Measurements from ENCODE around the gene AFAP1.
A peak's percentile ranks its signal among the peaks of the same experiment; 100 is the strongest.

AFAP1 gene

DNA sequence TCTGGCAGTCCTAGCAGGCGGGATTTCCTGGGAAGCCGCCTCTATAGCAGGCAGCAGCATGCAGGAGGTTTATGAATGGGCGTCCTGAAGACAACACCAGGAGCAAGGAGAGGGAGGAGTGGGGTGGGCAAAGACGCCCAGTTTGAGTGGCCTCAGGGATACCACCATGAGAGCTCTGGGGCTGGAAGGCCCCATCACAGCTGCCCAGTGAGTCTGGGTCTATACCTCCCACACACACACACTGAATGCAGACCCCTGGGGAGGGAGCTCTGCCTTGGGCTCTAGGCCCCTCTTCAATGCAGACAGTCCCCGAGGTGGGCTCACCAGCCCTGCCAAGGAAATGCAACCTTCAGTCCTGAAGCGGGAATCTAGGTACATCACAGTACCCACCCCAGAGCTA is 98.6 kb downstream of the AFAP1 start:
- DNase-seq (ENCODE audit: low read depth in 2 of 2): no peak

- no peak for DNase-seq (ENCODE audit: low read depth in 2 of 2)
These were observed 99.8 kb downstream of the AFAP1 start for GRCh38 chr4:7839856-7840255.

DNA sequence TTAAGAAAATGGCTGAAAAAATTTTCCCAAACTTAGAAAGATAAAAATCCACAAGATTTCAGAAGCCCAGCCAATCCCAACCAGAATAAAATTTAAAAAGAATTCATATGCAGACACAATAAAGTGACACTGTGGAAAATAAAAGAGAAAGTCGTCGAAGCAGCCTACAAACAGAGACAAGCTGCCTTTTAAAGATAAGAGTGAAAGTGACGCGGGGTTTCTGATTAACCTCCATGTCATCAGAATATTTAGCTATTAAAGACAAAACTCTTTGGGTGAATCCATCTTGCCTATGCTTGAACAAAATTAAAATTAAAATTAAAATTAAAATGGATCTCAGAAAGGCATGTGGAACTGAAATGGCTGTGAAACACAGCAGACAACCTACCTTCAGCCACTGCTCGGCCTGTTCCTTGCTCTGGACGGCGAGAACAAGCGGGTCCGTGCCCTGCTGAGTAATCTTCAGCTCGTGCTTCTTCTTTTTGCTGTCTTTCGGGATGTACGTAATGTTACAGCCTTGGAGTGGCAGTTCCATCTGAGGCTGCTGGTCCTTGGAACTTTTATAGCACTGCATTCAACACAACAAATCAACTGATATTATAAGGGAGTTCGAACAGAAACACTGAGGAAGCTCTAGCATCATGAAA is 101.4 kb downstream of the AFAP1 start:
- no peak for DNase-seq (ENCODE audit: low read depth in 2 of 2)

GRCh38 chr4:7837597-7838135 is 102.0 kb downstream of the AFAP1 start:
- DNase-seq (ENCODE audit: low read depth in 2 of 2): no peak

DNA sequence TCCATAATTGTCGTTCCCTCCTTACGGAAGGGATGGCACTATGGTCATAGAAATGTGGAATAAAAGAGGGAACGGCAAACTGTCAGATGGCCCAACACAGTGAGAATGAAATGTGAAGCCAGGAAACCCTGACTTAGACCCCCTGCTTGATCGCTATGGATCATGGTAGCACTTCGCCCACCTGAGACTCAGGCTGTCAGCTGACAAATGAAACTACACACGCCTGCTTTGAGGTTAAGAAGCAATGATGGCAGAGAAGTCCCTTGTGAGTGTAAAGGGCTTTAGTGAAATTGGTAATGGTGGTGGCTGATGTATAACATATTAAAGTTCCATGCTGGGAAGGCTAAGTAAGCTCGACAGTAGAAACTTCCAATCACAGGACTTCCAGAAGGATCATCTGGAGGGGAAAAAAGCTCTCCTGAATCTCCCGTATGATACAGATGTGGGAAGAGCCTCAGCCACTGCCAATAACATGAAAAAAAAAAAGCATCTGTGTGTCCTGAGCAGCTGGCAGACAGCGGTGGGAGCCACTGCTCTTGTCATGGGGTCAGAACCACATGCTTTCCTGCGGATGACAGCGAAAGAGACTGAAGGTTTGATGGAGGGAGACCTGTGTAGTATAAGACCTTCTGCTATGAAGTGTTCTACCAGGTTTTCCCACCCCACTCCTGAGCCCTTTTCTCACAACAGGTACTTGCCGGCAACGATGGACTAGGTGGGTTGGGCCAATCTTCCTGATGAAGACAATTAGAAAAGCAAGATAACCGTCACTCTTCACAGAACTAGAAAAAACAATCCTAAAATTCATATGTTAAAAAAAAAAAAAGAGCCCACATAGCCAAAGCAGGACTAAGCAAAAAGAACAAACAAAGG is 107.6 kb downstream of the AFAP1 start:
- no peak for DNase-seq (ENCODE audit: low read depth in 2 of 2)

DNA sequence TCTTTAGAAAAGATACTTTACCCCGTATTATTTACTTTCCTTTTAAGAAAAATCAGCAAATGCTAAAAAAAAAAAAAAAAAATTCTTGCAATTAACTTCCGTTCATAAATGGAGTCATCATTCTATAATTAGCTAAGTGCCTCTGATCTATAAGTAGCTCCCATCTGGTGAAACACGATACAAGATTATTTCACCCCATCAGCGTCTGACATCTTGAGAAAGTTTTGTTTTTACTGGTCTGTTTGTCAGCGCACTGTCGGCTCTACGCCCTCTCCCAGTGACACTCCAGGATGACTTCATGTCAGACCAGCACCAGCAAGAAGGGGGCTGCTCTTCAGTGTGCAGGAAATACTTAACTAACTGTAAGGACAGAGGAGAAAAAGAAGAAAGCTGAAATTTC is 108.3 kb downstream of the AFAP1 start:
- peak; percentile 60 to 61 for DNase-seq (ENCODE audit: low read depth in 2 of 2)

GRCh38 chr4:7830747-7831146 is 108.9 kb downstream of the AFAP1 start:
- no peak for DNase-seq (ENCODE audit: low read depth in 2 of 2)

GRCh38 chr4:7829652-7830580 is 109.7 kb downstream of the AFAP1 start:
- no peak for DNase-seq (ENCODE audit: low read depth in 2 of 2)

GRCh38 chr4:7828793-7829301 is 110.8 kb downstream of the AFAP1 start:
- no peak for DNase-seq (ENCODE audit: low read depth in 2 of 2)

- DNase-seq (ENCODE audit: low read depth in 2 of 2): peak; percentile 97 to 98
These were observed 111.5 kb downstream of the AFAP1 start for GRCh38 chr4:7828011-7828720.

- no peak for DNase-seq (ENCODE audit: low read depth in 2 of 2)
These were observed 112.1 kb downstream of the AFAP1 start for GRCh38 chr4:7827566-7827965.

GRCh38 chr4:7826909-7827306 is 112.8 kb downstream of the AFAP1 start:
- DNase-seq (ENCODE audit: low read depth in 2 of 2): no peak

DNA sequence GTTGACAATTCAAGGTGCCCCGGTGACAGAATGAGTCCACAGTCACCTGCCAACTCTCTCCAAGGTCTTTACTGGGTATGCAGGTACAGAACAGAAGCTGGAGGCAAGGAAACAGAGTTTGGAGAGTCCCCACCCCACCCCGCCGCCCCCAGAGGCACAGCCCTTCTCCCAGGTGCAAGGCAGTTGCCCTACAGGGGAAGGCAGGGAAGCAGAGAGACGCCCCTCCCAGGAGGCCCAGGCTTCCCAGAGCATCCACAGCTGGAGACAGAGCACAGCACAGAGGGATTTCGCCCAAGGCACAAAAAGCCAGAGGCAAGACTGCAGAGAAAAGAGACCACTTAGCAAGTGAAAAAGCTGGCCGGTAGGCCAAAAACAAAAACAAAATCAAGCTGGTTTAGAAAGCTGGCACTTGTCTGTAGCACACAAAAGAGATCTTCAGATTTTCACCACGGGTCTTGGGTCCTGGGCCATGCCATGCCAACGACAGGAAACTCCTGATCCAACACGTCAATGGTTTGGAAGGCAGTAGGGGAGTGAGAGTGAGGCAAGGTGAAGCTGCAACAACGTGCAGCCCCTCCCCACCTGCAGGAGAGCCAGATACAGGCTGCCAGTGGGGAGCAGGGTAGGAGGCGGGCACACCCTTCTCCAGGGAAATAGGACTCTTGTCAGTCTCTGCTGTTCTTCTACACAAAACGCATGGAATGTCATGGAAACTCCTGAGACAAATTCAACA is 113.3 kb downstream of the AFAP1 start:
- no peak for DNase-seq (ENCODE audit: low read depth in 2 of 2)

DNA sequence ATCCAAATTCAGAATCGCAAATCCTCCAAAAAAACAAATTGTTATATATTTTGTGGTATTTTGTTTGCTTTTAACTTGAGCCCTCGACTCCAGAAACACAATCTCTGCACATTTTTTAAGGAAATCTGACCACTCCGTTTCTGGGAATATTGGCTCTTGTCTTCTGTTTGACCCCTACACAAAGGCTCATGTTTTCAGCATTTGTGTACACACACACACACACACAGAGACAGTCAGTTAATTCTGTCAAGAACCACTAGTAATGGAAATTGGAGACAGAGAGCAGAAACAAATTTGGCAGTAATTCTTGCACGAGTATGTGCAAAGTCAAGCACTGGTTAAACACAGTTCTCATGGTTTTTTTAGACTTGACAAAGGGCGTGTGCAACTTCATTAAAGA is 115.4 kb downstream of the AFAP1 start:
- no peak for DNase-seq (ENCODE audit: low read depth in 2 of 2)

DNA sequence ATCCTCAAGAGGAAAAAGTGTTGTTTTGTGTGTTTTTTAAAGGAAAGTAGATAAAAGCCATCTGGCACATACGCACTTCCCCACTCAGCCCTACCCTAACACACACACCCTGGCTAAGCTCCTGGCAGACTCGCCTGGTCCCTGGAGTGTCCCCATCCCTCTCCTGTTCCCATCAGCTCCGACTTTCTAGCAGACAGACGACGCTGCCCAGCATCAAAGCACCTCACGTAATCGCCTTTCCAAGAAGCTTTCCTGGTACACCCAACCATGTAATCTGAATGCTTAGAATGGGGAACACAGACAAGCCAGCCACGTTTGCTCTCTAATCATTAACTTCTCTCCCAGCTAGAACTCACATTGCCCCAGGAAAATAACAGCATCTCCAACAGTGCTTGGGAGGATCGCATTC is 116.2 kb downstream of the AFAP1 start:
- DNase-seq (ENCODE audit: low read depth in 2 of 2): no peak

DNA sequence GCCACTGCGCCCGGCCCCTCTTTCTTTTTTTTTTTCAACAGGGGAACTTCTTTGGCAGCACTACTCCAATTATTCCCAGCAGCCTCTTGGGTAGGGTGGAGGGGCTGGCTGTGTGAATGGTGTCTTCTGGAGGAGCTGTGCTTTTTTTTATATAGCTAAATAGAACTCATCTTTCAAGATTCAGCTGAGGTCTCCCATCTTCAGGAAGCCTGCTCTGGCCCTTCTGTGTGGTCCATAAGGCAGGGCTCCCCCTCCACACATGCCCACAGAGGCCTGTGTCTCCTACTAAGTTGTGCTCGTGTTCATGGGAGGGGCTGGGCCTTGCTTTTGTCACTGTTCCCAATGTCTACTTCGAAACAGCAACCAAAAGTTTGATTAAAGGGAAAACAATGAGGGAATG is 116.8 kb downstream of the AFAP1 start:
- DNase-seq (ENCODE audit: low read depth in 2 of 2): no peak

DNA sequence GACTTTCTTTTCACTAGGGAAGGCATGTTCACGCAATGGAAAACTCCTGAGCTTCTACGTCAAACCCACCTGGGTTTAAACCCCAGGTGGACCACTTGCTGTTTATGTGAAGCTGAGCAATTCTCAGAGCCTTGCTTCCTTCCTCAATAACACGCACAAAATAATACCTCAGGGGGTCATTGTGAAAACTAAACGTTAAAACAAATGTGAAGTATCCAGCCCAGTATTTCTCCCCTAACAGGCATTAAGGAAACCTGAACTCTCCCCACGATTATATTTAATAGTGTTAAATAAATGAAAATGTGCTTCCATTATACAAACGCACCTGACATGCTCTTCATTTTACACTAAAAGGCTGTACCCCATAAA is 117.5 kb downstream of the AFAP1 start:
- DNase-seq (ENCODE audit: low read depth in 2 of 2): no peak

- DNase-seq (ENCODE audit: low read depth in 2 of 2): no peak
These were observed 118.2 kb downstream of the AFAP1 start for GRCh38 chr4:7821245-7822136.

DNA sequence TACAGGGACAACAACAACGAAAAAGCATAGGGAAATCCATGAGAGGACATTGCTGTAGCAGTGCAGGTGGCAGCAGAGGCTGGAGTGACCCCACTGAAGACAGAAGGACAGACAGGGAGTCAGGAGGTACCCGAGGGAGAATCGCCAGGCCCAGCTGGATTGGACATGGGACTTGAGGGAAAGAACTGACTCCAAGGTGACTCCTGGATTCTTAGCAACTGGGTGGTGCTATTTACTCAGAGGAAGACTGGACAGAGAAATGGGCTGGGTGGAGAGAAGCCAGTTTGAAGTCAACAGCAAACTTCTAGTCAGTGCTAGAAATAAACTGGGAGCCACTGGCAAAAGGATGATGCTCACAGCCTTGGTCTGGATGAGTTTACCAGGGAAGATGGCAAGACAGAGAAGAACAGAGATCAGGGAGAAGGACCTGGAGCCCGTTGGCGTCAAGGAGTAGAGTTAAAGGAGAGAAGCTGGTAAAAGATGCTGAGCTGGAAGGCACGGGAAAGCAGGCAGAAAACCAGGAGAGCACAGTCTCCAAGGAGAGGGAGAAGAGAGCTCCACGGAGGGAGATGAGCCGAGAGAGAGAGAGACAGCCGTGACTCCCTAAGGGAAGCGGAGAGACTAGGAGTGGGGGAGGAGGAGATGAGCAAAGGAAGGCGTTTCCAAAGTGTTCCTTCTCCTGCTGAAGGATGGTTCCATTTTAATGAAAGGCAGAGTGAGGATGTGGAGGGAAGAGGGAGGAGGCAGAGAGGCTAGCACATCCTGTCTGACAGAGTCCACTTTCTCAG is 119.4 kb downstream of the AFAP1 start:
- no peak for DNase-seq (ENCODE audit: low read depth in 2 of 2)
